Measurements from ENCODE around the gene PIK3AP1.

GRCh38 chr10:96660297-96660696 is 60.0 kb downstream of the PIK3AP1 start:
- TF ChIP-seq CTCF (IDR thresholded peaks at IDR 0.05) = no peak
- no peak for TF ChIP-seq MAX (CRISPR knock-in tag; IDR thresholded peaks at IDR 0.05)
- TF ChIP-seq KAT7 (CRISPR knock-in tag; IDR thresholded peaks at IDR 0.05; ENCODE audit: borderline replicate concordance) = no peak
